ENCODE data around the gene RUSF1. TPM values are rescaled to one million over a fixed set of nuclear protein-coding genes. Genes with fewer than 3 reads are reported as not detected.

Gene RUSF1
- total RNA-seq, 2 experiments from 2014 or later: 35.8 to 36.7 TPM

DNA sequence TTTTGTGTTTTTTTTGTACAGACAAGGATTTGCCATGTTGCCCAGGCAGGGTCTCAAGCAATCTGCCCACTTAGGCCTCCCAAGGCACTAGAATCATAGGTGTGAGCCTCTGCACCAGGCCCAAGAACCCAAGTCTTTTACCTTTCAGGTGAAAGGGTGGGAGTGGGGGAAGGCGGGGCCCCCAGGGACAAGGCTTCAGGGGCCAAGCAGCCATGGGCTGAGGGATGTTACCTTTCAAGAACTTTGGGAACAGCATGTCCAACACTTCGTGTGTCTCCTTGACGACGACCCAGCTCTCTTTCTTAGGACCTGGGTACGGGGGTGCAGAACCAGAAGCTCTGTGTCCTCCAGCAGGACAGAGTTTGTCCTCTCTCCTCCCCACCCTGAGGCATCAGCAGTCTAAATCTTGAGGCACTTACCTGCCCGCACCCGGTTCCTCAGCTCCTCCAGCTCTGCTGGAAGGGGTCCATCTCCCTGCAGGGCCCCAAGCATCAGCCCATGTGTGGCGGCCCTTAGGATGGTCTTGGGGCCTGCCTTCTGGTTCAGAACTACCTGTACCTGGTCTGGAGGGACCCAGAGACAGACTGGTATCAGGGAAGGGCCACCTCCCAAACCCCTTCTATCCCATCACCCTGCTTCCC, 16.3 kb downstream of the RUSF1 start:
- POLR2A ChIA-PET: interaction anchor here (1.2 kb wide), 1 partner anchor 15 kb away, joined by 3 read pairs; no protein-coding TSS in a partner anchor
- Mint-ChIP-seq H3K4me1 (ENCODE audit: low read depth) (peaks cover 3% of the 10 kb centered on the region), H3K27me3 (no peaks in the 10 kb centered on the region), H3K36me3 (ENCODE audit: low read depth) (peaks cover 10% of the 10 kb centered on the region), H3K27ac (no peak overlapping the region), H3K4me3 (no peak overlapping the region), H3K9me3 (no peaks in the 10 kb centered on the region)
- TF ChIP-seq, protein P1, sequence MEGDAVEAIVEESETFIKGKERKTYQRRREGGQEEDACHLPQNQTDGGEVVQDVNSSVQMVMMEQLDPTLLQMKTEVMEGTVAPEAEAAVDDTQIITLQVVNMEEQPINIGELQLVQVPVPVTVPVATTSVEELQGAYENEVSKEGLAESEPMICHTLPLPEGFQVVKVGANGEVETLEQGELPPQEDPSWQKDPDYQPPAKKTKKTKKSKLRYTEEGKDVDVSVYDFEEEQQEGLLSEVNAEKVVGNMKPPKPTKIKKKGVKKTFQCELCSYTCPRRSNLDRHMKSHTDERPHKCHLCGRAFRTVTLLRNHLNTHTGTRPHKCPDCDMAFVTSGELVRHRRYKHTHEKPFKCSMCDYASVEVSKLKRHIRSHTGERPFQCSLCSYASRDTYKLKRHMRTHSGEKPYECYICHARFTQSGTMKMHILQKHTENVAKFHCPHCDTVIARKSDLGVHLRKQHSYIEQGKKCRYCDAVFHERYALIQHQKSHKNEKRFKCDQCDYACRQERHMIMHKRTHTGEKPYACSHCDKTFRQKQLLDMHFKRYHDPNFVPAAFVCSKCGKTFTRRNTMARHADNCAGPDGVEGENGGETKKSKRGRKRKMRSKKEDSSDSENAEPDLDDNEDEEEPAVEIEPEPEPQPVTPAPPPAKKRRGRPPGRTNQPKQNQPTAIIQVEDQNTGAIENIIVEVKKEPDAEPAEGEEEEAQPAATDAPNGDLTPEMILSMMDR (IDR thresholded peaks at IDR 0.05): no peak
- ATAC-seq (no peak), DNase-seq (no peak)
- CTCF ChIA-PET: no interaction called here
- intact Hi-C loops (cut with micrococcal nuclease): no loop called here

DNA sequence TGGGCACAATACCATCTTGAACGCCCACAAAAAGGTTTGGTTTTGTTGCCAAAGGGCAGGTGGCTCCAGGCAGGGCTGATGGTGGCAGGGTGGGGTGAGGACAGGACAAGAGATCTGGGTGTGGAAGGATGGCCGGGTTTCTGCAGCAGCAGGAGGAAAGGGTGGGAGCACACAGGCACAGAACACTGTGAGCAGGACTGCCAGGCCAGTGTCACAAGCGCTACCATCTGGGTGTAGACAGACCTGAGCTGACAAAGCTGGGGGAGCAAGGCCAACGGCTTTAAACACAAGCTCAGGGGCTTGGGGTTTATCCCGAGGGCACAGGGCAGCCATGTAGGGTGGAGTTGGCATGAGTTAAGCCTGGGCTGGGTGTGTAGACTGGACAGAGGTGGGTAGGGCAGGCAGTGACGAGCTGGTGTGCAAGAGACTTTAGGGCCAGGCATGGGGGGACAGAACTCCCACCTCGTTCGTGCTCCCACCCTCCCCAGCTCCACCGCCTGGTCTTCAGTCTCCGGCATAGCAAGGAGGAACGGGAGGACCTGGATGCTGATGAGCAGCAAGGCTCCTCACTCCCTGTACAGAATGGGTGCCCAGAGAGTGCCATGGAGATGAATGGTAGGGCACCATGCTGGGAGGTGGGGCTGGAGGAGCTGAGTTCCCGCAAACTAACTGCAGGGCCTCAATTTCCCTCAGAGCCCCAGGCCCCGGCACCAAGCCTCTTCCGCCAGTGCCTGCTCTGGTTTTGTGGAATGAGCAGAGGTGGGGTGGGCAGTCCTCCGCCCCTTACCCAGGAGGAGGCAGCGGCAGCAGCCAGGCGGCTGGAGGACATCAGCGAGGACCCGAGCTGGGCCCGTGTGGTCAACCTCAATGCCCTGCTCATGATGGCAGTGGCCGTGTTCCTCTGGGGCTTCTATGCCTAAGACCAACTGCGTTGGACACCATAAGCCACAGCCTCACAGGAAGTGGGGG, 18.3 kb downstream of the RUSF1 start:
- TF ChIP-seq, protein P1 (IDR thresholded peaks at IDR 0.05): no peak
- CTCF ChIA-PET: interaction anchor here (0.5 to 1.5 kb wide), 2 partner anchors 29 to 187 kb away, joined by 3 to 4 read pairs; no protein-coding TSS in a partner anchor
- intact Hi-C loops (cut with micrococcal nuclease): no loop called here
- H3K4me3 Mint-ChIP-seq: no peak overlapping the region
- peaks cover 10% of the 10 kb centered on the region for H3K36me3 Mint-ChIP-seq (ENCODE audit: low read depth)
- no peak for DNase-seq
- no peaks in the 10 kb centered on the region for H3K9me3 Mint-ChIP-seq
- ATAC-seq: no peak
- no peaks in the 10 kb centered on the region for H3K27me3 Mint-ChIP-seq
- POLR2A ChIA-PET: no interaction called here
- H3K27ac Mint-ChIP-seq: no peak overlapping the region
- peaks cover 3% of the 10 kb centered on the region for H3K4me1 Mint-ChIP-seq (ENCODE audit: low read depth)

DNA sequence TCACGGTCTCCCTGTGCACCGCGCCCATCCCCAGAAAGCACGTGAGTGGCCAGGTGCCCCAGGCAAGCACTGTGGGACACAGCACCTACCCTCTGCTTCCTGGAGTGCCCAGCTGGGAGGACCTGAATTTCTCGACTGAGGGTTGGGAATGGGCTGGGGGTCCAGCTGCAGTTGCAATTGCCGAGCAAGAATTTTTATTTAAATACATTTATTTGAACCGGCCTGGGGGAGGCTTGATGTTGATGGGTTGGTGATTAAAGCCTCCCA, 19.0 kb downstream of the RUSF1 start:
- ChIA-PET POLR2A (interaction anchor here (0.9 to 2.2 kb wide), 2 partner anchors 13 to 19 kb away, joined by 3 to 16 read pairs; partner anchors contain the start of gene RUSF1), CTCF (interaction anchor here (1.5 kb wide), 1 partner anchor 29 kb away, joined by 4 read pairs; no protein-coding TSS in a partner anchor)
- no peaks in the 10 kb centered on the region for H3K27me3 Mint-ChIP-seq
- ATAC-seq (no peak), DNase-seq (no peak)
- TF ChIP-seq, protein P1 (IDR thresholded peaks at IDR 0.05): no peak
- no peak overlapping the region for H3K27ac Mint-ChIP-seq
- peaks cover 3% of the 10 kb centered on the region for H3K4me1 Mint-ChIP-seq (ENCODE audit: low read depth)
- no peak overlapping the region for H3K4me3 Mint-ChIP-seq
- H3K36me3 Mint-ChIP-seq (ENCODE audit: low read depth): peaks cover 10% of the 10 kb centered on the region
- H3K9me3 Mint-ChIP-seq: no peaks in the 10 kb centered on the region
- intact Hi-C loops (cut with micrococcal nuclease): no loop called here

DNA sequence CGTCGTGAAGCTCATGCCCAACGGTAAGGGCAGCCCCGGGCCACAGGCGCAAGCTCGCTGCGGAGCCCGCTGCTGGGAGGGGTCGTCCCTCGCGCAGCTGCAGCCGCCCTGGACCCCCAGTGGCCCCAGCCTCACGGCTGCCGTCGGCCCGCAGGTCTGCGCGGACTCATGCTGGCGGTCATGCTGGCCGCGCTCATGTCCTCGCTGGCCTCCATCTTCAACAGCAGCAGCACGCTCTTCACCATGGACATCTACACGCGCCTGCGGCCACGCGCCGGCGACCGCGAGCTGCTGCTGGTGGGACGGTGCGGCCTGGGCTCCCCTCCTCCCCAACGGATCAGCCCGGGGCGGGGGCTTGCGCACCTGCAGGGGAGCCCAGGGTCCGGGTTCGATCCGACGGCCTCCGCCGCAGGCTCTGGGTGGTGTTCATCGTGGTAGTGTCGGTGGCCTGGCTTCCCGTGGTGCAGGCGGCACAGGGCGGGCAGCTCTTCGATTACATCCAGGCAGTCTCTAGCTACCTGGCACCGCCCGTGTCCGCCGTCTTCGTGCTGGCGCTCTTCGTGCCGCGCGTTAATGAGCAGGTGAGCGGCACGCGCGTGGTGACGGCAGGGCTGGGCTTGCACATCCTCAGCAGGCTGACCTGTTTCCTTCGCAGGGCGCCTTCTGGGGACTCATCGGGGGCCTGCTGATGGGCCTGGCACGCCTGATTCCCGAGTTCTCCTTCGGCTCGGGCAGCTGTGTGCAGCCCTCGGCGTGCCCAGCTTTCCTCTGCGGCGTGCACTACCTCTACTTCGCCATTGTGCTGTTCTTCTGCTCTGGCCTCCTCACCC, 19.5 kb downstream of the RUSF1 start:
- intact Hi-C loops (cut with micrococcal nuclease): no loop called here
- POLR2A ChIA-PET: interaction anchor here (0.9 to 2.2 kb wide), 3 partner anchors 12 to 20 kb away, joined by 3 to 16 read pairs (median 6); partner anchors contain the start of gene RUSF1
- ATAC-seq: no peak
- Mint-ChIP-seq H3K27me3 (no peaks in the 10 kb centered on the region), H3K27ac (no peak overlapping the region), H3K9me3 (no peaks in the 10 kb centered on the region), H3K4me3 (no peak overlapping the region), H3K36me3 (ENCODE audit: low read depth) (peaks cover 10% of the 10 kb centered on the region), H3K4me1 (ENCODE audit: low read depth) (peaks cover 3% of the 10 kb centered on the region)
- no peak for DNase-seq
- CTCF ChIA-PET: interaction anchor here (1.4 to 1.5 kb wide), 2 partner anchors 10 to 28 kb away, joined by 4 to 5 read pairs; no protein-coding TSS in a partner anchor
- TF ChIP-seq, protein P1 (IDR thresholded peaks at IDR 0.05): no peak
